Skin epidermis (tissue), 12 donors: ENCODE measurements around the gene GCHFR.

Experiments used
- H3K27ac ChIP-seq, 21 experiments: fragments of 200-600 bp; sonication (generic) in 11 of 21; one replicate each; pipeline ENCODE4 v1.5.0; 2020; ENCODE audit warnings: mild to moderate bottlenecking in 3 of 21, inconsistent platforms in 2 of 21, moderate library complexity in 2 of 21
- H3K4me3 ChIP-seq, 7 experiments: fragments of 200-600 bp; sonication (generic) in 2 of 7; one replicate each; pipeline ENCODE4 v1.5.0; 2020; ENCODE audit warnings: inconsistent platforms in 2 of 7, mild to moderate bottlenecking in 2 of 7, moderate library complexity in 1 of 7

The GCHFR gene

DNA sequence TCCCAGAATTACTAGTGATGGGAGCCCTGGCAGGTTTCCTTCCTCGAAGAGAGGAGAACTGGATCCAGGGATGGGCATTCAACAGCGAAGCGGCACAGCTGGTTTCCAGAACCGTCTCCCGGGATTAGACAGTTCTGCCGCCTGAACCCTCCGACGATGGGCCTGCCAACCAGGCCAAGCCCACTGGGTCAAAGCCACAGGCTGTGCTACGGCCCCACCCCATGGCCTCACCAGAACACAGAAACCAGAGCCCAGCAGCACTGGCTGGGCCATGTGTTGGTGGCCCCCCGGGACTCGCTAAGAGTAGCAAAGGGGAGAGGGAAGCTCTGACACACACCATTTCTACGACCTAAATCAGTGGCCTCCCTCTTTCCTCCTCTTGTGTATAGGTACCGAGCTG, 8.1 kb downstream of the GCHFR start:
- H3K27ac ChIP-seq, result peak overlapping the region in 4 of 21 experiments; percentile 35 to 83 (median 60)
- H3K4me3 ChIP-seq, result no peak overlapping the region

DNA sequence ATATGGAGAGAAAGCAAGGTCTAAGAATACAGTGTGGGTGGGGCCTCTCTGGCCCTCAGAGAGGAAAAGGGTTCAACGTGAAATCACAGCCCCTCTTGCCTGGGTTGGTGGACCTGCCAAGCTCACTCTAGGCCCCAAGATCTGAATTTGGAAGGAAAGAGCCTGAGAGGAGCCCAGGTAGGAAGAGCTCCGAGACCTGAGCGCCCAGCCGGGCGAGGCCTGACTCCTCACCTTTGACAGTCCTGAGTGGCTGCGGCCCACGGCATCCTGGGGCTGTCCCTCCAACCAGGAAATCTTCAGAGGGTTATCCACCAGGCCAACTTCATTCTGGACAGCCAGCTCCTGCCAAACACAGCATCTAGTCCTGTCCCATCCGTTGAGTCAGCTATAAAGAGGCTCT, 9.6 kb downstream of the GCHFR start:
- Histone ChIP-seq H3K27ac (no peak overlapping the region), H3K4me3 (no peak overlapping the region)

DNA sequence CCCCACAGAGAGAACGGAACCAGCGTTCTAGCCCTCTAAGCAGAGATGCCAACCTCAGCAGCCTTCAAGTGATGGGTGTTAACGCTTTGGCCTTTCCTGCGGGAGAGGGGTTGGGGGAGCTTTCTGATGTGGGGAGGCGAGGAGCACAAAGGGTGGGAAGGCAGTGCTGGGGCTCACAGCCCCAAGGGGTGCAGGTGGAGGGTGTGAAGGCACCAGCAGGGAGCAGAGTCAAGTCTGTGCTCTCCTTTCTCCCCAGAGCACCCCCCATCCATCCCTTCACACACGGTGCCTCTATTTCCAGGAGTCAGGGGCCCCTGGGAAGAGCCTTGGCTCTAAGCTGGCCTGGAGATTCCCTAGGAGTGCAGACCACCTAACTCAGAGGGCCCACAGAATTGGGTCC, 10.0 kb downstream of the GCHFR start:
- no peak overlapping the region for H3K4me3 ChIP-seq
- no peak overlapping the region for H3K27ac ChIP-seq

DNA sequence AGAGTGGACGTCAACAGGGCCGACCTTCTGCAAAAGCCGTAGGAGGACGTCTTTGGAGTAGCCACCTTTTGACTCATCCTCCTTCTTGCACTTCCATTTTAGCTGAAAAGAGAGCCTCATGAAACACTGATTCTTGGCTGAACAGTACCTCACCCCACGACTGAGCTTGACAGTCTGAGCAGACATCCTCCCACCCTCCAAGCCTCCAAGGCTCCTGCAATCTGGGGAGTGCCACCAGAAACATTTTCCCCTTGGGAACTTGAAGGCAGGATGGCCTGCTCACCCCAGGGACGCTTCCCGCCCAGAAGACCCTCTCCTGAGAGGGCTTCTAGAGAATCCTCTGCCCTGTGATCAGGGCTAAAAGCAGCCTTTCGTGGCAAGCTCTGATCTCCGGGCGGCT, 11.1 kb downstream of the GCHFR start:
- Histone ChIP-seq H3K4me3 (no peak overlapping the region), H3K27ac (no peak overlapping the region)

DNA sequence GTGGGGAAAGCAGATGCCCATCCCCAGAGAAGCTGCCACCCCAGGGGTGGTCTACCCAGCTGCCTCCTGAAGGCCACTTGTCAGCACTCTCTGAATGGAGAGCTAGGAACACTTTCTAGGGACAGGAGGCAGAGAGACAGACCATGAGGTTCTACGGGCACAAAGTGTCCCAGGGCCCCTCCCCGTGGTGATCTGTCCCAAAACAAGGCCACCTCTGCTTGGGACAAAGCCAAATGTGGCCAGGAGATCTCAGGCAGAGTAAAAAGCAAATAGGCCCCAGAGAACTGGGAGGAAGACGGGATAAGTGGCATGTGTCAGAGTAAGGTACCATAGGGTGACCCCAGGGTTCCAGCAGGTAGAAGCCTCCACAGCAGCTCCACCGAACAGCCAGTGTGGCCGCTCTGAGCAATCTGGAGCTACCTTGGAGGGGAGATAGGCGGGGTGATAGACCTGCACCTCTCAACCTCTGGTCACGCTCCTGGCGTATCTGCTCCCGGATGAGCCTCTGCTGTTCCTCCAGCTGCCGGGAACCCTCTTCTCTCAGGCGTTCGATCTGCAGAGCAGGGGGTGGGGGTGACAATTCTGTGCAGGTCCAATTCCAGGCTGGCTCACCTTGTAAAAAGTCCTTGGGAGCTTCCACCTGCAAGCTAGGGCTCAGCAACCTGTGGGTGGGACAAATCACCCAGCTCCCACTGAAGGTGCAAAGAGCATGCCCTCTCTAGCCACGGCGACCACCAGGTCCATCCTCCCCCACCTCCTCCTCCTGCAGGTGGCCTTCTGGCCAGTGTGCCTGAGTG, 12.1 kb downstream of the GCHFR start:
- H3K4me3 ChIP-seq, result no peak overlapping the region
- H3K27ac ChIP-seq, result peak overlapping the region in 10 of 21 experiments; percentile 8 to 74 (median 60)

DNA sequence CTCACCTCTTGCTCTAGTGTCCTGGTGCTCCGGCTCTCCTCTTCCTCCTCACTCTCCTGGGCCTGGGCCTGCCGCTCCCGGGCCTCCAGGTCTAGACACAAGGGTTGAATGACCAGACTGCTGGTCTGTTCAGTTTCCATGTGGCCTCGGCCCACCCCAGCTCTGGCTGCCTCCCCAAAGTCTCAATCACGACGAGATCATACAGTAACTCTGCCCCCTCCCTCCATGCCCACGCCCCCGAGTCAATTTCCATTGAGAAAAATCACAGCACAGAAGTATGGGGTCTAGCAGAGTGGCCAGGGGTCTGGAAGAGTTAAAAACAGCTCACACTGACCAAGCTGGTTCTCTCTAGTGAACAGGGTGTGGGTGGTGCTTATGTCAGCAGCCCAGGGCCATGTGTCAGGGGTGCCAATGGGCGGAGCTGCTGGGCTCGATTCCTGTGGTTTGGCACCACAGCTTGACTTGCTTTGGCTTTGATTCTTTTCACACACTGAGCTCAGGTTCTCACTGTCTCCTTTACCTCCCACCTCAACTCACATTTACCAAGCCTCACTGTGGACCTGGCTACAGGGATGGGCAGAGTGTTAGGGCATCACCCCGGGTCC, 12.8 kb downstream of the GCHFR start:
- Histone ChIP-seq H3K27ac (peak overlapping the region in 11 of 21 experiments; percentile 8 to 74 (median 60)), H3K4me3 (no peak overlapping the region)

DNA sequence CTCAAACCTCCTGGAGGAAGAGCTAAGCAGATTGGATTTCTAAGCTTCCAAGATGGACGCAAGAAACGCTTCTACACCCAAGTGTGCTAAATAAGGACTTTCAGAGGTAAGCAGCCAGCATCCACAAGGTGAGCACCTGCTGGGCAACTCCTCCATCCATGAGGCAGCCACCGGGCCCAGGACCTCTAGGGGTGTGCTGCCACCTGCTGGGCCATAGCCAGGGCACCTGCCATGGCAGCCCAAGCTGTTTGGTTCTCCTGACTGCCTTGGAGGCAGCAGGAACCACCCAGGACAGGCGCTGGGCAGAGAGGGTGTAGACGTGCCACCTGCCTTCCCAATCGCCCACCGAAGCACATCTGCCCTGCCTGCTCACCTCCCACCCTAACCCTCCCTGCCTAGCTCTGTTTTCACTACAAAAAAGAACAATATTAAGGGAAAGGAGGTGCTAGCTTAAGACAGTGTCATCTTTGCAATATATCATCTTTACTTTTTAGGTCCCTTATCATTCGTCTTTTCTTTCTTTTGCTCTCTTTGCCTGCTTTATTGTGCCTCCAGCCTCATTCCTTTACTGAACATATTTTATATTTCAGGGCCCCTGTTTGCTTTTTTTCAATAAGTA, 18.9 kb downstream of the GCHFR start:
- no peak overlapping the region for H3K27ac ChIP-seq
- H3K4me3 ChIP-seq, result no peak overlapping the region

DNA sequence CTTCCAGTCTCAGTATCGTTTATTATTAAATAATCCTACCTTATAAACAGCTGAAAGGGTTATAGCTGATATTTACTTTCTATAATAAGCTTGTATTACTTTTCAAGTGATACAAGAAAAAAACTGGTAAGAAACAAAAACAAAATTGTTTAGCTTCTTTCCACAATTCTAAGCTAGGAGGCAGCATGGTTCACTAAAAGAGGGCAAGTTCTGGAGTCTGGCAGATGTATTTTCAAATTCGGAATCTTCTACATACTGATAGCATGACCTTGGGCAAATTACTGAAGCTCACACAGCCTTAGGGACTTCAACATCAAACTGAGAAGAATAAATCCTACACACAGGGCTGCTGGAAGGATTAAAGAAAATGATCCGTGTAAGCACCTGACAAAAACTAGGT, 21.3 kb downstream of the GCHFR start:
- H3K27ac ChIP-seq, result peak overlapping the region in 8 of 21 experiments; percentile 4 to 54 (median 23)
- no peak overlapping the region for H3K4me3 ChIP-seq

DNA sequence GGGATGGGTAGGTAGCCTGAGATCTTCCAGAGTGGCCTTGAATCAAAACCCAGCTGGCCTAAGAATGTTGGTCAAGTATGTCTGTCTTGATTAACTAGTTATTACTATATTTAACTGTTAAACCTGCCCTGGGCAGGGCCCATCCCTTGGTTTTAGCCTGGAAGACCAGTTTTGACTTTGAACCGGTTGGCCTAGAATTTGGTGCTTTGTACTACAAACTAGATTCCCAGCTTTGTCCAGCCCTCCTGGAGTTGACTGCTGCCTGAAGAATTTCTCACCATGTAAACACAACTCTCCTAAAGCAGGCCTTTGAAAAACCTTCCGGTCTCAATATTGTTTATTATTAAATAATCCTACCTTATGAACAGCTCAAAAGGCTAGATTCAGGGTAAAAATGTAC, 21.9 kb downstream of the GCHFR start:
- H3K4me3 ChIP-seq, result no peak overlapping the region
- H3K27ac ChIP-seq, result peak overlapping the region in 13 of 21 experiments; percentile 4 to 74 (median 28)

DNA sequence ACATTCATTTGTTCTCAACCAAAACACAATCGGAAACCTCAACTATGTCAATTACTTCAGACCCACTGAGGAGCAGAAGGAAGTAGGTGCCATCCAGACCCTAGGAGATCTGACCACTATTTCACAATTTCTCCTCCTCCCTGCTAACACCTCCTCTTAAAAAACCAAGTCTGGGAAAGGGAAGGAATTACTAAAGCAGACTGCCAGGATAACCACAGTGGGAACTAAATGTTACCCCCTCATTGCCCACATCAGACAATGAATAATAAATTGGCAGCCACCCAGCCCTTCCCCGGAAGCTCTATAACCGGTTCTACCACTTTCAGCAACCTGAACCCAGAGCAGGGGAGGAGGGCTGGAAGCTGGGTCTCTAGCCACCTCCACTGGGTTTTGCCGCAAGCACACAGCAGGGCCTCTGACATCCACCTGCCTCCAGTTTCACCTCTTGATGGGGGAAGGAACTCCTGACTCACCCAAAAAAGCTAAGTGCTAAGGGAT, 23.5 kb downstream of the GCHFR start:
- peak overlapping the region in 15 of 21 experiments; percentile 6 to 74 (median 54) for H3K27ac ChIP-seq

DNA sequence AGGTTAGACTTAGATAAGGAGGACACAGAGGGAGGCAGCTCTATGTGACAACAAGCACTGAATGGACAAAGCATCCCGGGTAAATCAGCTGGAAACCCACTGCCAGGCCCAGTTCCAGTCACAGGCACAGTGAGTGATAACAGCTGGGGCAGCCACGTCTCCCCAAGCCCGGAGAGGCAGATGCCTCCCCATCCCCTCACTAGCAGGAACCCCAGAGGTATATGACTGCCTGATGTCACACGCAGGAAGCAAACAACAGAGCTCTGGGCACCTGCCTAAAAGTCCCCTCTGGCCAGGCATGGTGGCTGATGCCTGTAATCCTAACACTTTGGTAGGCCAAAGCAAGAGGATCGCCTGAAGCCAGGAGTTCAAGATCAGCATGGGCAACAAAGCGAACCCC, 24.1 kb downstream of the GCHFR start:
- no peak overlapping the region for H3K4me3 ChIP-seq
- peak overlapping the region in 17 of 21 experiments; percentile 6 to 74 (median 48) for H3K27ac ChIP-seq

More for the DNA sequence above, 23.5 kb downstream of the GCHFR start:
- H3K4me3 ChIP-seq, result no peak overlapping the region

DNA sequence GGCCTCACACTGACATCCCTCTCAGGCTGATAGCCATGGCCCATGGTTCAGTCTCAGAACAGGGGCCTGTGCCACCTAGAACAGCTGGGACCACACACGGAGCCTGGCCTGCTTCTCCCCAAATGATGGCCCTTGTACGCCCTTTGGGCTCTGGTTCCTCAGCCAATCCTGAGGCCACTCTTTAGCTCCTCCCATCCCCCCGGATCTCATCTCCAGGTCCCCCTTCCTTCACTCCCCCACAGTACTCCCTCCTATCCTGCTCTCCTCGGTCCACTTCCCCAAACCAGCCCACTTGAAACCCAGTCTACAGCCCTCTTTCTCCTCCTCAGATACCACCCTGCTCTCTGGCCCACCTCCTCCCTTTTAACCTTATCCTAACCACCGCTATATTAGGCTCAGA, 25.3 kb downstream of the GCHFR start:
- Histone ChIP-seq H3K4me3 (no peak overlapping the region), H3K27ac (peak overlapping the region in 6 of 21 experiments; percentile 0 to 58 (median 29))

DNA sequence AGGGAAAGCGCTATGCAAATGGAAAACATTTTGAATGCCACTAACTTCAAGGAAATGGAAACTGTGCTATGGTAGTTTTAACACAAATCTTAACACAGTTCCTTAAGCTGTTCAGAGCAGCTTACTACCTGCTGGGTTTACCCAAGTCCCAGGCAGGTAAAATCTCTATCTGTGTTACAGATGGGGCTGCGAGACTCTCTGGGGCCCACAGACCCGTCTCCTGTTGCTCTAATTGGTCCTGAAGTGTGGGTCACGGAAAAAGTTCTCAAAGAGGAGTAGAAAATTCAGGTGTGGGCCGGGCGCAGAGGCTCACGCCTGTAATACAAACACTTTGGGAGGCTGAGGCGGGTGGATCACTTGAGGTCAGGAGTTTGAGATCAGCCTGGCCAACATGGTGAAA, 26.1 kb downstream of the GCHFR start:
- Histone ChIP-seq H3K4me3 (no peak overlapping the region), H3K27ac (no peak overlapping the region)

DNA sequence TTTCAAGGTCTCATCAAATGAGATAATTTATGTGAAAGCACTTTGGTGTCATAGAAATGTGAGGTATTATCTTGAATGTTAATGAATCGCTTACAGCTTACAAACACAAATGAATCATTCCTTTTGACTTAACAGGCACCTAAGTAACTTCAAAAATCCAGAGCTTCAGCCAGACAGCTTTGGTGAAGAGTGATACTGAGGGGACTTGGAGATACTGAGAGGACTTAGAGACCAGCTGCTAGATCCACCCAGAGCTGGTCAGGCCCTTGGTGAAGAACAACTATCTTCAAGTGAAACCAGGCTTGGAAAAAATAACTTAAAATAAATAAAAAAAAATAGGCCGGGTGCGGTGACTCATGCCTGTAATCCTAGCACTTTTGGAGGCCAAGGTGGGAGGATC, 26.9 kb downstream of the GCHFR start:
- Histone ChIP-seq H3K27ac (no peak overlapping the region), H3K4me3 (no peak overlapping the region)

DNA sequence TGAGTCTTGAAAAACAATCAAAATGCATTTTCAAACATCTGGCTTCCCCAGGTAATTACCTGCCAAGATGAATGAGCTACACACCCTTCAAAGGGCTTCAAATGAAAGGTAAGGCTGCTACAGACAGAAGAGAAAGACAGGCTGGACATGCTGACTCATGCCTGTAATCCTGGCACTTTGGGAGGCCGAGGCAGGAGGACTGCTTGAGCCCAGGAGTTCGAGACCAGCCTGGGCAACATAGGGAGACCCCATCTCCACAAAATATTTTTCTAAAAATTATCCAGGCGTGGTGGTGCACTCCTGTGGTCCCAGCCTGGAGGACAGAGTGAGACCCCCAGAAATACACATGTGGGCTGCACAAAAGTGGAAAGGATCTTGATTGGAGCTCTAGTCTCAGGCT, 28.5 kb downstream of the GCHFR start:
- Histone ChIP-seq H3K27ac (no peak overlapping the region), H3K4me3 (no peak overlapping the region)

DNA sequence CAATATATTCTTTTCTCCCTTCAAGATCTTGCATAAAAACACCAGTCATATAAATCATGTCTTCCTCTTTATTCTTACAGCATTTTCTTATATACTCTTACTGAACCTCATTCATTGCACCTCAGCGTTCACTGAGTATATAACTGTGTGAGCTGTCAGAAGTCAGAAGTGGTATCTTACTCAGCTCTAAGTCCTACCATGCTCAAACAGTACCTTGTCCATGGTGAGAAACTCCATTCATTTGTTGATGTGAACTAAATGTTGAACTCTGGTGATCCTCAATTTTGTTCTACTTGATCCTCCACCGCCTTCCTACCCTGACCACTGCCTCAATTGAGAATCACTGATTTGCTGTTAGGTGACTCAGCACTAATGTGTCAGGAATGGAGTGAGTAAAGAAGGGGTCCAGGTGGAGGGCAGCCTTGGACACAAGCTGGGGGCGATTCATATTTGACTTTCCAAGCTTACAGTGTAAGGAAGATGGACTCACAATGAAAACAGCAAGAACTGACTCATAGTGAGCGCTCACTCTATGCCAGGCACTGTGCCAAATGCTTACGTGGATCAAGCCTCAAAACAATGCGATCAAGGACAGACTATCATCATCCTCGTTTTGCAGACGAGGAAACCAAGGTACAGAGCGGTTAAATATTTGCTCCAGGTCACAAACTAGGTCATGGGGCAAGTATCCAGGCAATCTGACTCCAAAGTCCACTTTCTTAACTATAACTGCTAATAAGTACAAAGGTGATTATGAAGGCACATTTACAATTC, 29.5 kb downstream of the GCHFR start:
- no peak overlapping the region for H3K4me3 ChIP-seq
- peak overlapping the region in 1 of 21 experiments; percentile 36 for H3K27ac ChIP-seq

DNA sequence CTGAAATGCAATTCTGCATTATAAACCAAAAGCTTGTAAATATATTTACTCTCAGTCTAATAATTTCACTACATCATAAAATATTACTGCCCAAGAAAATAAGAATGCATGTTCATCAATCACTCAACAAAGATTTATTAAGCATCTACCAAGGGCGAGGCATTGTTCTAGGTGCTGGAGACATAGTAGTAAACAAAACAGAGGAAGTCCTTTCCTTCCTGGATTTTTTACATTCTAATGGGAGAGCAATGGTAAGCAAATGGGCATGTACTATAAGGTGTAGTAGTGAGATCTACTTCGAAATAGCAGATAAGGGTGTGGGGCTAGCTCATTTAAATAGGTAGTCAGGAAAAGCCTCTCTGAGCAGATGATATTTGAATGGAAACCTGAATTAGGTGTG, 32.2 kb downstream of the GCHFR start:
- peak overlapping the region in 5 of 21 experiments; percentile 6 to 25 (median 10) for H3K27ac ChIP-seq
- H3K4me3 ChIP-seq, result no peak overlapping the region

DNA sequence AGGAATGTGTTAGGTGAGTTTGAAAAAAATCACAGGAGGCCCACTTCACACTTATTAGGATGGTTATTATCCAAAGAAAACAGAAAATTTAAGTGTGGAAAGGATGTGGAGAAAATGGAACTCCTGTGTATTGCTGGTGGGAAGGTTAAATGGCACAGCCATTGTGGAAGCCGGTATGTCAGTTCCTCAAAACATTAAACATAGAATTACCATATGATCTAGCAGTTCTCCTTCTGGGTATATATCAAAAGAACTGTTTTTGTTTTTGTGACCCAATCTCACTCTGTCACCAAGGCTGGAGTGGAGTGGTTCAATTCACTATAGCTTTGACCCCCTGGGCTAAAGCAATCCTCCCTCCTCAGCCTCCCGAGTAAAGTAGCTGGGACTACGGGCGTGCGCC, 32.6 kb downstream of the GCHFR start:
- H3K27ac ChIP-seq, result peak overlapping the region in 7 of 21 experiments; percentile 9 to 25 (median 11)

DNA sequence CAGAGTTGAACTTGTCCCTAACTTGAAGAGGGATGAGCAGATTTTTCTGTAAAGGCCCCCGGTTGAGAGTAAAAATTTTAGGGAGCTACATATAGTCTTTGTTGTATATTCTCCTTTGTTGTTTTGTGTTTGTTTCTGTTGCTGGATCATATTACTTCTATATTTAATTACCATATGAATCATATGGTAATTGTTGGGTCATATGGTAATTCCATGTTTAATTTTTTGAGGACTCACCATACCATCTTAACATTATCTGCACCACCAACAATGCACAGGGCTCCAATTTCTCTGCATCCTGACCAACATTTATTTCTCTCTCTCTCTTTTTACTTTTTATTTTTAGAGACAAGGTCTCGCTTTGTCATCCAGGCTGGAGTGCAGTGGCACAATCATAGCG, 35.7 kb downstream of the GCHFR start:
- Histone ChIP-seq H3K27ac (peak overlapping the region in 1 of 21 experiments; percentile 28), H3K4me3 (no peak overlapping the region)

More for the DNA sequence above, 32.6 kb downstream of the GCHFR start:
- no peak overlapping the region for H3K4me3 ChIP-seq

DNA sequence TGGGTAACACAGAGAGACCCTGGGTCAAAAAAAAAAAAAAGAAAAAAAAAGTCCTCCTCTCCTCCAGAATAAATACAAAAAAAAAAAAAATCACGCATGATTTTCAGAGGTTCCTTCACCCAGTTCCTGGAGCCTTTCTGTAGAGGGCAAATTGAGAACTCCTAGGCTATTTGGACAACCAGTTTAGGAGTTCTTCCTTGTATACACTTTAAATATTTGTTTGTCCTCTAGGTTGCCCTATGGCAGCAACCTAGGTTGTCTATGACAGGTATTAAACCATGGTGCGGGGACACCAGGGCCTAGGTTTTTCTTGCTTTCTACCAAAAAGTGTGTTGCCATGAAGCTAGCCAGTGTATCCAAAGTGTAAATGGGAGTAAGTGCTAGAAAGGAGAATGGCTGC, 39.2 kb downstream of the GCHFR start:
- no peak overlapping the region for H3K4me3 ChIP-seq
- H3K27ac ChIP-seq, result no peak overlapping the region
